Endothelial cell of umbilical vein (primary cell): ENCODE results near the gene CHCHD3. TPM values are rescaled to one million over a fixed set of nuclear protein-coding genes. Genes with fewer than 3 reads are reported as not detected.

Source experiments
- BruUV-seq: library from RNA; stranded (reverse); fragments of 400-500 nt; replicated peaks from 2 replicates; lab custom pipeline; 2021; lab: Mats Ljungman, UMichigan
- CTCF ChIA-PET: fragments of 300-600, 350-600 bp; sonication (Branson Sonifier 250); formaldehyde crosslinking; loops from one replicate; lab custom pipeline; 2021; ENCODE audit warnings: antibody characterized with exemption, inconsistent platforms; lab: Charles Lee
- POLR2A ChIA-PET: fragments of 300-600, 350-600 bp; sonication (Branson Sonifier 250); formaldehyde crosslinking; loops from one replicate; lab custom pipeline; 2021; ENCODE audit warnings: antibody characterized with exemption, inconsistent platforms; lab: Charles Lee
- DNase-seq: peaks from one replicate; pipeline ENCODE4 v3.0.0-alpha.2; 2011; ENCODE audit warnings: low read depth, low spot score
- FAIRE-seq: peaks from 2 replicates; lab custom pipeline; 2011; peaks lifted over from hg19 to GRCh38; lab: Jason Lieb, UNC
- H2AFZ ChIP-seq: 2 replicates; pipeline ENCODE4 v1.6.0; 2012; ENCODE audit warnings: low read depth, low read length, control low read depth, inconsistent platforms
- H3K27ac ChIP-seq: 2 replicates; pipeline ENCODE4 v1.5.1; 2011; ENCODE audit warnings: low read depth, mild to moderate bottlenecking, control low read depth, low read length, moderate library complexity; ENCODE audit not compliant: insufficient read depth
- H3K27me3 ChIP-seq, 2 experiments: 2 replicates each; pipeline versions ENCODE4 v1.6.0 to v1.6.1; 2011; ENCODE audit warnings: low read length in 2 of 2, mixed read lengths in 1 of 2; ENCODE audit not compliant: control insufficient read depth in 2 of 2, insufficient read depth in 2 of 2
- H3K36me3 ChIP-seq, 2 experiments: 2 replicates in 1 of 2; 3 replicates in 1 of 2; pipeline ENCODE4 v1.5.1; 2011; ENCODE audit warnings: low read length in 2 of 2, mild to moderate bottlenecking in 1 of 2, moderate library complexity in 1 of 2; ENCODE audit not compliant: control insufficient read depth in 2 of 2, insufficient read depth in 2 of 2; ENCODE audit errors: extremely low read depth in 1 of 2
- H3K4me1 ChIP-seq: 3 replicates; pipeline ENCODE4 v1.5.1; 2011; ENCODE audit warnings: mild to moderate bottlenecking, low read length; ENCODE audit not compliant: control insufficient read depth, insufficient read depth; ENCODE audit errors: extremely low read depth
- H3K4me2 ChIP-seq: 2 replicates; pipeline ENCODE4 v1.6.1; 2011; ENCODE audit warnings: low read length, control low read depth, mixed read lengths; ENCODE audit not compliant: insufficient read depth
- H3K4me3 ChIP-seq, 3 experiments: fragments of 200-600 bp in 1 of 3; sonication (generic), shearing (Covaris generic) in 1 of 3; replicated peaks in 1 of 3; 2 replicates each; pipeline ENCODE4 v1.5.1; 2011 to 2016; ENCODE audit warnings: control low read depth in 3 of 3, low read length in 3 of 3, mild to moderate bottlenecking in 2 of 3, inconsistent platforms in 1 of 3, low read depth in 1 of 3, moderate library complexity in 1 of 3; ENCODE audit not compliant: insufficient read depth in 1 of 3
- H3K79me2 ChIP-seq: 2 replicates; pipeline ENCODE4 v1.6.0; 2012; ENCODE audit warnings: low read length, inconsistent platforms; ENCODE audit not compliant: control insufficient read depth, insufficient read depth
- H3K9ac ChIP-seq: replicated peaks from 2 replicates; pipeline ENCODE3; 2011; ENCODE audit warnings: low read length, control low read depth; ENCODE audit not compliant: insufficient read depth; ENCODE audit errors: extremely low read depth
- H3K9me1 ChIP-seq: replicated peaks from 3 replicates; pipeline ENCODE4 v1.6.0; 2011; ENCODE audit warnings: mild to moderate bottlenecking, low read length; ENCODE audit not compliant: control insufficient read depth, insufficient read depth; ENCODE audit errors: extremely low read depth
- H3K9me3 ChIP-seq: replicated peaks from 2 replicates; pipeline ENCODE4 v1.5.1; 2012; ENCODE audit warnings: low read length, inconsistent platforms; ENCODE audit not compliant: control insufficient read depth, insufficient read depth
- H4K20me1 ChIP-seq: replicated peaks from 2 replicates; pipeline ENCODE3; 2011; ENCODE audit warnings: mild to moderate bottlenecking, low read length; ENCODE audit not compliant: control insufficient read depth, insufficient read depth; ENCODE audit errors: extremely low read depth
- EZH2 ChIP-seq: IDR thresholded peaks from 2 replicates; pipeline ENCODE4 v1.6.1; 2012; ENCODE audit warnings: borderline replicate concordance, low read depth, mild to moderate bottlenecking, moderate library complexity, low read length, inconsistent platforms; ENCODE audit not compliant: severe bottlenecking
- FOS ChIP-seq: IDR thresholded peaks from 2 replicates; pipeline ENCODE4 v1.6.1; 2011; ENCODE audit warnings: mild to moderate bottlenecking, low read length, moderate library complexity, borderline replicate concordance; ENCODE audit not compliant: insufficient read depth
- GATA2 ChIP-seq: IDR thresholded peaks from 2 replicates; pipeline ENCODE4 v1.7.0; 2011; ENCODE audit warnings: low read depth, mild to moderate bottlenecking, moderate library complexity, mixed read lengths, low read length; ENCODE audit not compliant: insufficient read length, insufficient read depth
- JUN ChIP-seq: IDR thresholded peaks from 2 replicates; pipeline ENCODE4 v1.6.1; 2011; ENCODE audit warnings: borderline replicate concordance, low read depth; ENCODE audit not compliant: insufficient read length, insufficient read depth
- MYC ChIP-seq: IDR thresholded peaks from one replicate; pipeline ENCODE4 v1.6.1; 2011; ENCODE audit warnings: mild to moderate bottlenecking, low read depth, low read length
- POLR2A ChIP-seq: IDR thresholded peaks from 2 replicates; pipeline ENCODE4 v1.6.1; 2012; ENCODE audit warnings: low read depth, mild to moderate bottlenecking, control low read depth, low read length
- POLR2AphosphoS5 ChIP-seq: IDR thresholded peaks from 2 replicates; pipeline ENCODE4 v1.6.1; 2012; ENCODE audit warnings: low read depth, mild to moderate bottlenecking, control low read depth, low read length, moderate library complexity; ENCODE audit not compliant: insufficient read depth
- dilution Hi-C: fragments of 300-500 bp; cut with MboI; formaldehyde crosslinking; loops from one replicate; pipeline ENCODE4 v1.15.0; 2019; ENCODE audit warnings: low sequenced_read_pairs; ENCODE audit not compliant: extremely low pct_ligation_motif_present
- intact Hi-C: fragments of 100-400 bp; cut with micrococcal nuclease; formaldehyde crosslinking; loops from one replicate; pipeline ENCODE4 v1.10.0; 2022
- polyA plus RNA-seq, 4 experiments: library from polyadenylated mRNA; depleted of rRNA in 3 of 4; stranded (reverse) in 3 of 4; unstranded in 1 of 4; fragments of >200 nt; gene quantifications; 2 replicates each; pipeline versions ENCODE4 v1.2.1 to v1.2.3, GENCODE V29; 2011 to 2012; ENCODE audit warnings: missing spikeins in 1 of 4
- total RNA-seq: library from RNA; stranded (reverse); gene quantifications from 2 replicates; pipeline ENCODE4 v1.2.3, GENCODE V29; 2021
- TF ChIP-seq, protein P1 (sequence below), 2 donors: IDR thresholded peaks; 1 replicate in 1 of 2; 2 replicates in 1 of 2; pipeline ENCODE4 v1.5.1; 2011; ENCODE audit warnings: low read length in 2 of 2, mild to moderate bottlenecking in 2 of 2, moderate library complexity in 2 of 2, control low read depth in 1 of 2, inconsistent platforms in 1 of 2, low read depth in 1 of 2; ENCODE audit not compliant: insufficient read depth in 1 of 2; ENCODE audit errors: extremely low read depth in 1 of 2
- TF ChIP-seq, protein P2 (sequence below): IDR thresholded peaks from 2 replicates; pipeline ENCODE4 v1.6.1; 2011; ENCODE audit not compliant: insufficient read depth, insufficient read length

Gene CHCHD3
- total and polyA plus RNA-seq, 2 donors (not counting 3 experiments of a cell fraction or from before 2014, with no cell fraction given), result 22.0 to 63.7 TPM

DNA sequence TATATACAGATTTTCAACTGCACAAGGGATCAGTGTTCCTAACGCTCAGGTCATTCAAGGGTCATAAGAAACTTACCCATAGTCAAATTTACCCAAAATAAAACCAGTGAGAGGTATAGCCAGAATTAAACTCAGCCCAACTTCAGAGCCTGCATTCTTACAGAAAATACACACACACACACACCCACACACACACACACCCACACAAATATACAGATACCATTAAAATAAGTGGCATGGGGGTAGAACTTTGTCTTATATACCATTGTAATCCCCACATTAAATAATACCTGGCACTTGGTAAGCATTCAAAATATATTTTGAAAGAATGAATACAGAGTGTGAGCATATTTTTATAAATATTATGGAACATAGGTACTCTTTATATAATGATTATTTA, 93.8 kb downstream of the CHCHD3 start:
- Histone ChIP-seq H3K4me2 (no peak overlapping the region), H3K27me3 (no peaks in the 10 kb centered on the region), H3K9me3 (no peaks in the 10 kb centered on the region), H3K27ac (no peak overlapping the region), H3K9ac (no peak overlapping the region), H3K9me1 (no peaks in the 10 kb centered on the region), H2AFZ (no peak overlapping the region), H3K4me3 (no peak overlapping the region), H3K79me2 (peaks cover 14% of the 10 kb centered on the region), H3K4me1 (peaks cover 2% of the 10 kb centered on the region), H4K20me1 (no peaks in the 10 kb centered on the region), H3K36me3 (no peaks in the 10 kb centered on the region)
- dilution Hi-C loops (no loop called here), intact Hi-C loops (no loop called here)
- ChIA-PET POLR2A (no interaction called here), CTCF (no interaction called here)
- BruUV-seq, result no TSS peak
- no peak for TF ChIP-seq POLR2A
- TF ChIP-seq, protein P1, sequence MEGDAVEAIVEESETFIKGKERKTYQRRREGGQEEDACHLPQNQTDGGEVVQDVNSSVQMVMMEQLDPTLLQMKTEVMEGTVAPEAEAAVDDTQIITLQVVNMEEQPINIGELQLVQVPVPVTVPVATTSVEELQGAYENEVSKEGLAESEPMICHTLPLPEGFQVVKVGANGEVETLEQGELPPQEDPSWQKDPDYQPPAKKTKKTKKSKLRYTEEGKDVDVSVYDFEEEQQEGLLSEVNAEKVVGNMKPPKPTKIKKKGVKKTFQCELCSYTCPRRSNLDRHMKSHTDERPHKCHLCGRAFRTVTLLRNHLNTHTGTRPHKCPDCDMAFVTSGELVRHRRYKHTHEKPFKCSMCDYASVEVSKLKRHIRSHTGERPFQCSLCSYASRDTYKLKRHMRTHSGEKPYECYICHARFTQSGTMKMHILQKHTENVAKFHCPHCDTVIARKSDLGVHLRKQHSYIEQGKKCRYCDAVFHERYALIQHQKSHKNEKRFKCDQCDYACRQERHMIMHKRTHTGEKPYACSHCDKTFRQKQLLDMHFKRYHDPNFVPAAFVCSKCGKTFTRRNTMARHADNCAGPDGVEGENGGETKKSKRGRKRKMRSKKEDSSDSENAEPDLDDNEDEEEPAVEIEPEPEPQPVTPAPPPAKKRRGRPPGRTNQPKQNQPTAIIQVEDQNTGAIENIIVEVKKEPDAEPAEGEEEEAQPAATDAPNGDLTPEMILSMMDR (IDR thresholded peaks at IDR 0.05; ENCODE audit: extremely low read depth in 1 of 2, insufficient read depth in 1 of 2, low read depth in 1 of 2, low read length in 2 of 2), result no peak
- FAIRE-seq (no peak), DNase-seq (no peak)

DNA sequence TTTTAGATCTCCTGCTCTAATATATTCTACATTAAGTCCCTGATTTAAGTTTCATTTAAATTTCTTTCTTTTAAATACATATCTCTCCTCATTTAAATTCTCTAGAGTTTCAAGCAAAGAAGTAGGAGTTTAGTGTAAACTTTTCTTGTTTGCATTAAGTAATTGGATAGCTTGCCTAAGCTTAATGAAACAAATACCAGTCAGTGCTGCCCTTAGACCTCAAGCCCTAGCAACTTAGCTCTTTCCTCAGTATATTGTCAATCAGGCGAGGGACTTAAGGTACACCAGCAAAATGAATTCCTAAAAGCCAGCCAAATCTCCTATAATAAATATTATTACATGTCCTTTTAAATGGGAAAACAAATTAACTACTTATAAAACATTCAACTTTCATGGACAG, 101.5 kb downstream of the CHCHD3 start:
- intact Hi-C loops (no loop called here), dilution Hi-C loops (no loop called here)
- no peak for TF ChIP-seq JUN
- TF ChIP-seq, protein P2, sequence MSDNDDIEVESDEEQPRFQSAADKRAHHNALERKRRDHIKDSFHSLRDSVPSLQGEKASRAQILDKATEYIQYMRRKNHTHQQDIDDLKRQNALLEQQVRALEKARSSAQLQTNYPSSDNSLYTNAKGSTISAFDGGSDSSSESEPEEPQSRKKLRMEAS, result no peak
- TF ChIP-seq POLR2AphosphoS5, result no peak
- TF ChIP-seq GATA2, result no peak
- TF ChIP-seq, protein P1 (IDR thresholded peaks at IDR 0.05; ENCODE audit: extremely low read depth in 1 of 2, insufficient read depth in 1 of 2, low read depth in 1 of 2, low read length in 2 of 2), result no peak
- TF ChIP-seq MYC, result no peak
- TF ChIP-seq POLR2A, result no peak
- TF ChIP-seq EZH2, result no peak
- no peak for TF ChIP-seq FOS
- POLR2A ChIA-PET, result no interaction called here
- no peaks in the 10 kb centered on the region for H3K27me3 ChIP-seq
- peaks cover 6% of the 10 kb centered on the region for H3K79me2 ChIP-seq
- no peaks in the 10 kb centered on the region for H4K20me1 ChIP-seq
- no peak overlapping the region for H3K9ac ChIP-seq
- no peaks in the 10 kb centered on the region for H3K9me3 ChIP-seq
- FAIRE-seq (no peak), DNase-seq (no peak)
- no peak overlapping the region for H3K27ac ChIP-seq
- H3K36me3 ChIP-seq, result no peaks in the 10 kb centered on the region
- H3K4me1 ChIP-seq, result no peaks in the 10 kb centered on the region
- H3K4me2 ChIP-seq, result no peak overlapping the region
- H3K4me3 ChIP-seq, result no peak overlapping the region
- BruUV-seq, result no TSS peak
- CTCF ChIA-PET, result interaction anchor here (0.9 to 1.3 kb wide), 3 partner anchors 12 to 454 kb away, joined by 3 read pairs; no protein-coding TSS in a partner anchor
- no peak overlapping the region for H2AFZ ChIP-seq
- no peaks in the 10 kb centered on the region for H3K9me1 ChIP-seq
